H1 (cell line): ENCODE measurements around the gene KCNMA1. TPM values are rescaled to one million over a fixed set of nuclear protein-coding genes. Genes with fewer than 3 reads are reported as not detected.

Experiments used
- CTCF ChIA-PET: fragments of 300-600 bp; sonication (Branson Sonifier 250); formaldehyde crosslinking; loops from one replicate; lab custom pipeline; 2021; ENCODE audit not compliant: partially characterized antibody; lab: Charles Lee
- POLR2A ChIA-PET: fragments of 300-600 bp; sonication (Branson Sonifier 250); formaldehyde crosslinking; loops from one replicate; lab custom pipeline; 2021; ENCODE audit warnings: inconsistent platforms; ENCODE audit not compliant: partially characterized antibody; lab: Charles Lee
- DNase-seq, 2 experiments: peaks; one replicate each; pipeline versions ENCODE4 v3.0.0 to v3.0.0-alpha.2; 2010 to 2022; ENCODE audit warnings: low spot score in 2 of 2, low read depth in 1 of 2, mixed read lengths in 1 of 2
- FAIRE-seq: peaks from 2 replicates; lab custom pipeline; 2011; peaks lifted over from hg19 to GRCh38; lab: Jason Lieb, UNC
- H2AFZ ChIP-seq: 2 replicates; pipeline ENCODE4 v1.8.1; 2012; ENCODE audit warnings: low read length, inconsistent platforms
- H2AK5ac ChIP-seq: 2 replicates; pipeline ENCODE4 v1.6.1; 2013; ENCODE audit warnings: low read depth, low read length
- H2BK120ac ChIP-seq: replicated peaks from 2 replicates; pipeline ENCODE3; 2013; ENCODE audit warnings: low read depth, low read length, inconsistent platforms
- H2BK12ac ChIP-seq: 2 replicates; pipeline ENCODE4 v1.6.1; 2013; ENCODE audit warnings: low read depth, low read length
- H2BK15ac ChIP-seq: 2 replicates; pipeline ENCODE4 v1.6.1; 2013; ENCODE audit warnings: low read length
- H2BK20ac ChIP-seq: 2 replicates; pipeline ENCODE4 v1.6.1; 2013; ENCODE audit warnings: low read length
- H2BK5ac ChIP-seq: 2 replicates; pipeline ENCODE4 v1.6.1; 2013; ENCODE audit warnings: low read depth, low read length
- H3K14ac ChIP-seq: 2 replicates; pipeline ENCODE4 v1.6.1; 2013; ENCODE audit warnings: inconsistent platforms; ENCODE audit not compliant: insufficient read length
- H3K18ac ChIP-seq: 2 replicates; pipeline ENCODE4 v1.6.1; 2013; ENCODE audit warnings: low read length; ENCODE audit errors: extremely low read depth
- H3K23ac ChIP-seq: 2 replicates; pipeline ENCODE4 v1.6.1; 2013; ENCODE audit warnings: inconsistent platforms; ENCODE audit not compliant: insufficient read length
- H3K23me2 ChIP-seq: 2 replicates; pipeline ENCODE4 v1.6.1; 2013; ENCODE audit warnings: low read depth, low read length
- H3K27ac ChIP-seq: 2 replicates; pipeline ENCODE4 v1.6.1; 2011; ENCODE audit warnings: low read depth, low read length, inconsistent platforms
- H3K27me3 ChIP-seq, 4 experiments: replicated peaks in 1 of 4; 1 replicate in 1 of 4; 2 replicates in 3 of 4; pipeline versions ENCODE4 v1.6.1 to v1.8.1; 2011 to 2013; ENCODE audit warnings: low read length in 3 of 4, mild to moderate bottlenecking in 3 of 4, inconsistent platforms in 2 of 4, mixed read lengths in 2 of 4, moderate library complexity in 1 of 4; ENCODE audit not compliant: control insufficient read depth in 3 of 4, insufficient read depth in 3 of 4; ENCODE audit errors: extremely low read depth in 1 of 4
- H3K36me3 ChIP-seq, 4 experiments: 2 replicates each; pipeline versions ENCODE4 v1.6.1 to v1.8.1; 2011 to 2013; ENCODE audit warnings: mild to moderate bottlenecking in 4 of 4, low read length in 3 of 4, moderate library complexity in 2 of 4, control low read depth in 1 of 4, inconsistent platforms in 1 of 4; ENCODE audit not compliant: insufficient read depth in 4 of 4, control insufficient read depth in 2 of 4
- H3K4ac ChIP-seq: replicated peaks from 2 replicates; pipeline ENCODE3; 2013; ENCODE audit warnings: low read length, low read depth, mixed read lengths, inconsistent platforms; ENCODE audit not compliant: insufficient read length
- H3K4me1 ChIP-seq, 4 experiments: replicated peaks in 1 of 4; 1 replicate in 1 of 4; 2 replicates in 3 of 4; pipeline versions ENCODE4 v1.6.1 to v1.8.1; 2011 to 2013; ENCODE audit warnings: low read length in 3 of 4, inconsistent platforms in 2 of 4, mixed read lengths in 1 of 4; ENCODE audit not compliant: insufficient read depth in 4 of 4, control insufficient read depth in 3 of 4
- H3K4me2 ChIP-seq, 2 experiments: 2 replicates each; pipeline versions ENCODE4 v1.6.1 to v1.8.1; 2011 to 2013; ENCODE audit warnings: low read depth in 2 of 2, low read length in 2 of 2, control low read depth in 1 of 2, inconsistent platforms in 1 of 2, mild to moderate bottlenecking in 1 of 2; ENCODE audit not compliant: insufficient read depth in 1 of 2
- H3K4me3 ChIP-seq, 4 experiments: fragments of 200-600, 300-600 bp in 1 of 4; sonication (generic), shearing (Covaris generic), sonication (Bioruptor Twin) in 1 of 4; 2 replicates each; pipeline versions ENCODE4 v1.5.1 to v1.8.1; 2011 to 2016; ENCODE audit warnings: low read length in 4 of 4, low read depth in 3 of 4, control low read depth in 2 of 4, inconsistent platforms in 2 of 4, mild to moderate bottlenecking in 2 of 4, mixed read lengths in 1 of 4, moderate library complexity in 1 of 4; ENCODE audit not compliant: insufficient read depth in 2 of 4; ENCODE audit errors: extremely low read depth in 1 of 4
- H3K56ac ChIP-seq: replicated peaks from 2 replicates; pipeline ENCODE3; 2013; ENCODE audit warnings: low read depth, mild to moderate bottlenecking, mixed read lengths, low read length, inconsistent platforms; ENCODE audit not compliant: insufficient read length
- H3K79me1 ChIP-seq: 2 replicates; pipeline ENCODE4 v1.6.1; 2013; ENCODE audit warnings: low read depth, low read length, control low read depth
- H3K79me2 ChIP-seq, 2 experiments: 2 replicates each; pipeline versions ENCODE4 v1.6.1 to v1.8.1; 2012 to 2013; ENCODE audit warnings: low read length in 2 of 2, mild to moderate bottlenecking in 2 of 2, inconsistent platforms in 1 of 2; ENCODE audit not compliant: insufficient read depth in 2 of 2, control insufficient read depth in 1 of 2
- H3K9ac ChIP-seq, 4 experiments: replicated peaks in 1 of 4; 1 replicate in 1 of 4; 2 replicates in 3 of 4; pipeline versions ENCODE4 v1.6.1 to v1.8.1; 2011 to 2013; ENCODE audit warnings: low read depth in 3 of 4, low read length in 3 of 4, control low read depth in 2 of 4, mild to moderate bottlenecking in 2 of 4, moderate library complexity in 2 of 4, inconsistent platforms in 1 of 4; ENCODE audit errors: extremely low read depth in 1 of 4
- H3K9me3 ChIP-seq, 2 experiments: 2 replicates each; pipeline versions ENCODE4 v1.6.1 to v1.8.1; 2012 to 2013; ENCODE audit warnings: mild to moderate bottlenecking in 2 of 2, moderate library complexity in 2 of 2, control low read depth in 1 of 2, inconsistent platforms in 1 of 2, low read depth in 1 of 2, low read length in 1 of 2, mixed read lengths in 1 of 2; ENCODE audit not compliant: insufficient read depth in 2 of 2
- H4K20me1 ChIP-seq, 2 experiments: replicated peaks in 1 of 2; 2 replicates each; pipeline versions ENCODE3 to v1.8.1; 2011 to 2013; ENCODE audit warnings: inconsistent platforms in 2 of 2, low read length in 2 of 2, mild to moderate bottlenecking in 1 of 2; ENCODE audit not compliant: insufficient read depth in 2 of 2, control insufficient read depth in 1 of 2
- H4K5ac ChIP-seq: 2 replicates; pipeline ENCODE4 v1.6.1; 2013; ENCODE audit warnings: low read length, low read depth, mixed read lengths, inconsistent platforms; ENCODE audit not compliant: insufficient read length
- H4K8ac ChIP-seq: 2 replicates; pipeline ENCODE4 v1.8.0; 2013; ENCODE audit warnings: mild to moderate bottlenecking, moderate library complexity, low read length, inconsistent platforms; ENCODE audit not compliant: insufficient read depth; ENCODE audit errors: extremely low read depth
- H4K91ac ChIP-seq: replicated peaks from 2 replicates; pipeline ENCODE3; 2013; ENCODE audit warnings: low read length, mixed read lengths, inconsistent platforms; ENCODE audit not compliant: insufficient read length
- BCL11A ChIP-seq, 2 experiments: IDR thresholded peaks; one replicate each; pipeline ENCODE4 v1.6.1; 2011; ENCODE audit warnings: low read depth in 2 of 2, low read length in 2 of 2, mild to moderate bottlenecking in 2 of 2
- CEBPB ChIP-seq: IDR thresholded peaks from 2 replicates; pipeline ENCODE4 v1.6.1; 2012; ENCODE audit warnings: low read depth, low read length
- CREB1 ChIP-seq: IDR thresholded peaks from 2 replicates; pipeline ENCODE4 v1.6.1; 2012; ENCODE audit warnings: inconsistent platforms
- FOSL1 ChIP-seq: IDR thresholded peaks from 2 replicates; pipeline ENCODE4 v1.6.1; 2011; ENCODE audit warnings: mild to moderate bottlenecking, low read depth, low read length, moderate library complexity; ENCODE audit not compliant: insufficient read depth
- HDAC2 ChIP-seq, 2 experiments: fragments of 300-600 bp in 1 of 2; sonication (generic) in 1 of 2; IDR thresholded peaks; 2 replicates each; pipeline ENCODE4 v1.6.1; 2011 to 2012; ENCODE audit warnings: low read depth in 2 of 2, low read length in 2 of 2, mild to moderate bottlenecking in 2 of 2, moderate library complexity in 2 of 2, borderline replicate concordance in 1 of 2, inconsistent platforms in 1 of 2
- NRF1 ChIP-seq: IDR thresholded peaks from 2 replicates; pipeline ENCODE4 v1.6.1; 2011; ENCODE audit warnings: mild to moderate bottlenecking, low read depth, low read length, improper control_type of control experiment
- SIN3A ChIP-seq, 2 experiments: IDR thresholded peaks in 1 of 2; conservative IDR thresholded peaks in 1 of 2; 2 replicates each; pipeline ENCODE4 v1.6.1; 2011 to 2012; ENCODE audit warnings: low read length in 2 of 2, improper control_type of control experiment in 1 of 2, low read depth in 1 of 2, mild to moderate bottlenecking in 1 of 2
- SP2 ChIP-seq: IDR thresholded peaks from 2 replicates; pipeline ENCODE4 v1.6.1; 2012; ENCODE audit warnings: mild to moderate bottlenecking, low read length, inconsistent platforms
- TAF1 ChIP-seq: IDR thresholded peaks from 2 replicates; pipeline ENCODE4 v1.6.1; 2011; ENCODE audit warnings: mild to moderate bottlenecking, low read depth, low read length
- TCF12 ChIP-seq: IDR thresholded peaks from 2 replicates; pipeline ENCODE4 v1.6.1; 2011; ENCODE audit warnings: low read depth, mild to moderate bottlenecking, low read length
- TEAD4 ChIP-seq: IDR thresholded peaks from 2 replicates; pipeline ENCODE4 v1.6.1; 2012; ENCODE audit warnings: low read depth, low read length, inconsistent platforms, mixed read lengths
- YY1 ChIP-seq: IDR thresholded peaks from 2 replicates; pipeline ENCODE4 v1.6.1; 2011; ENCODE audit warnings: low read depth, mild to moderate bottlenecking, low read length
- WGBS, 2 experiments: shearing (Covaris generic) in 1 of 2; methylation state at CpG; one replicate each; pipeline versions ENCODE4 v1.1.6 to v1.1.7; 2013 to 2015; ENCODE audit warnings: low lambda C conversion rate in 2 of 2, mixed read lengths in 2 of 2, inconsistent platforms in 1 of 2, low coverage in 1 of 2, missing lambda C conversion rate in 1 of 2; ENCODE audit not compliant: insufficient replicate concordance in 2 of 2, insufficient coverage in 1 of 2, insufficient read length in 1 of 2; ENCODE audit errors: extremely low coverage in 1 of 2, missing lambda C conversion rate in 1 of 2; 5-methylcytosine and 5-hydroxymethylcytosine counted together
- polyA plus RNA-seq, 7 experiments: library from polyadenylated mRNA; depleted of rRNA in 3 of 7; stranded (reverse) in 5 of 7; unstranded in 2 of 7; fragments of >200 nt in 5 of 7; fragments of 200-250 nt in 2 of 7; gene quantifications; 1 replicate in 5 of 7; 2 replicates in 1 of 7; 4 replicates in 1 of 7; pipeline versions ENCODE4 v1.2.1 to v1.2.3, GENCODE V29; 2011 to 2013; ENCODE audit warnings: missing spikeins in 2 of 7, mixed read lengths in 2 of 7
- total RNA-seq: library from RNA; stranded (reverse); fragmentation: NEBNext Ultra II Directional; extraction: Animal tissue kit (Norgen Biotek cat#: 25700); gene quantifications from 2 replicates; pipeline ENCODE4 v1.2.1, GENCODE V29; 2021
- TF ChIP-seq, protein P1 (sequence below): IDR thresholded peaks from 2 replicates; pipeline ENCODE4 v1.6.1; 2011; ENCODE audit warnings: low read depth, mild to moderate bottlenecking, low read length; ENCODE audit not compliant: insufficient read depth

KCNMA1 gene
- total and polyA plus RNA-seq, 2 of the 8 experiments (the other 6 are each of a cell fraction or from before 2014, with no cell fraction given), result 10.2 to 11.1 TPM

DNA sequence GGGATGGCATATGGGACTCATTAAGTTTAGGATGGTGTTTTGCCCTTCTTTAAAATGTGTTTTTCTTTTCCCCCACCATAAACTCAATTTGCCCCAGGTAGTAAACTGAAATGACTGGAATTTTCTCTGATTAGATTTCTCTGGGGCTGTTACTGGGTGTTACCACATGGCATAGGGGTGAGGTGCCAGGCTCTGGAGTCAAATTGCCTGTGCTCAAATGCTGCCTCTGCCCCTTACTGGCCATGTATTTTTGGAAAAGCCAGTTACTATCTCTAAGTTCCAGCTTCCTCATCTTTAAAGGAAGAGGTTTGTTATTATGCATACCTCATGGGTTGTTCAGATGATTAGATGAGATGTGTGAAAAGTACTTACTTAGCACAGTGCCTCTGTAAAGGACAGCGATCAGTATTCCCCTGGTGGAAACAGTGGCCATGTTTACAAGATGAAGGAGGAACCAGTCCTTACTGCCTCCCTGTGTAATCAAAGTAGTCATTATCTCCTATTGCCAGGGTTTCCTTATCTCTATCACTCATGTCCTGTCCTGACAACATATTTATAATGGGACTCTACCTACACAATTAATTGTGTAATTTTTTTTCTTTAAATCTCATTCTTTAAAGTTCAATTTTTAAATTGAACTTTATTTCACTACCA, 352.0 kb downstream of the KCNMA1 start:
- H2BK20ac ChIP-seq, result no peak overlapping the region
- CTCF ChIA-PET, result no interaction called here
- no peak for FAIRE-seq
- TF ChIP-seq YY1, result no peak
- no peak for TF ChIP-seq BCL11A (IDR thresholded peaks at IDR 0.05; ENCODE audit: low read depth in 2 of 2, low read length in 2 of 2)
- TF ChIP-seq TEAD4, result no peak
- no peak for TF ChIP-seq CREB1
- TF ChIP-seq SP2, result no peak
- TF ChIP-seq CEBPB, result no peak
- no peak for TF ChIP-seq TCF12
- TF ChIP-seq SIN3A (conservative IDR thresholded peaks at IDR 0.05 in 1 of 2, IDR thresholded peaks at IDR 0.05 in 1 of 2; ENCODE audit: low read depth in 1 of 2, low read length in 2 of 2), result no peak
- TF ChIP-seq, protein P1, sequence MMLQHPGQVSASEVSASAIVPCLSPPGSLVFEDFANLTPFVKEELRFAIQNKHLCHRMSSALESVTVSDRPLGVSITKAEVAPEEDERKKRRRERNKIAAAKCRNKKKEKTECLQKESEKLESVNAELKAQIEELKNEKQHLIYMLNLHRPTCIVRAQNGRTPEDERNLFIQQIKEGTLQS, result no peak
- no peak for TF ChIP-seq FOSL1
- no peak for TF ChIP-seq TAF1
- no peak for TF ChIP-seq HDAC2 (IDR thresholded peaks at IDR 0.05; ENCODE audit: borderline replicate concordance in 1 of 2, low read depth in 2 of 2, low read length in 2 of 2)
- no peak for TF ChIP-seq NRF1

More for the DNA sequence above, 352.0 kb downstream of the KCNMA1 start:
- H3K9ac ChIP-seq, result no peak overlapping the region
- H3K36me3 ChIP-seq, result no peaks in the 10 kb centered on the region
- 100% methylated on average over 1 of the region's 1 CpG; no CpG with 5 or more reads in 1 of the 2 experiments for WGBS, 2 experiments
- H3K79me2 ChIP-seq, result no peaks in the 10 kb centered on the region
- H3K27me3 ChIP-seq, result no peaks in the 10 kb centered on the region; a peak in 1 of 7 replicates
- H3K4ac ChIP-seq, result no peak overlapping the region
- H2BK12ac ChIP-seq, result no peak overlapping the region
- H4K20me1 ChIP-seq, result peaks cover 0 to 2% of the 10 kb centered on the region in 2 experiments
- H2AFZ ChIP-seq, result no peak overlapping the region
- H2AK5ac ChIP-seq, result no peak overlapping the region
- no peak overlapping the region for H3K56ac ChIP-seq
- no peak overlapping the region for H4K5ac ChIP-seq
- no peak overlapping the region for H3K18ac ChIP-seq
- DNase-seq, result no peak
- POLR2A ChIA-PET, result no interaction called here
- H3K4me2 ChIP-seq, result no peak overlapping the region
- H4K91ac ChIP-seq, result no peak overlapping the region
- H3K4me1 ChIP-seq, result peaks cover 0 to 20% (median 10%) of the 10 kb centered on the region in 4 experiments; a peak in 6 of 7 replicates
- H3K23me2 ChIP-seq, result no peaks in the 10 kb centered on the region
- H4K8ac ChIP-seq, result no peak overlapping the region
- H2BK120ac ChIP-seq, result no peak overlapping the region
- no peak overlapping the region for H3K27ac ChIP-seq
- H3K14ac ChIP-seq, result no peak overlapping the region
- no peak overlapping the region for H3K4me3 ChIP-seq
- H2BK15ac ChIP-seq, result no peak overlapping the region
- H2BK5ac ChIP-seq, result no peak overlapping the region
- H3K9me3 ChIP-seq, result no peaks in the 10 kb centered on the region
- H3K79me1 ChIP-seq, result no peaks in the 10 kb centered on the region
- no peak overlapping the region for H3K23ac ChIP-seq
